Brain microvascular endothelial cell (primary cell): Measurements from ENCODE around the gene RORC.

Experiments used
- DNase-seq: peaks from one replicate; pipeline ENCODE4 v3.0.0-alpha.2; 2020
- H3K27ac ChIP-seq: fragments of 250-450 bp; sonication (Bioruptor Pico); 2 replicates; pipeline ENCODE4 v1.5.1; 2020; ENCODE audit warnings: mild to moderate bottlenecking, moderate library complexity
- H3K27me3 ChIP-seq: fragments of 250-450 bp; sonication (Bioruptor Pico); replicated peaks from 2 replicates; pipeline ENCODE4 v1.5.1; 2020; ENCODE audit warnings: mild to moderate bottlenecking
- H3K36me3 ChIP-seq: fragments of 250-450 bp; sonication (Bioruptor Pico); replicated peaks from 2 replicates; pipeline ENCODE4 v1.5.1; 2020; ENCODE audit warnings: mild to moderate bottlenecking
- H3K4me3 ChIP-seq: 2 replicates; pipeline ENCODE4 v1.5.1; 2011; ENCODE audit warnings: low read depth, mild to moderate bottlenecking, control low read depth, low read length, moderate library complexity
- CTCF ChIP-seq: IDR thresholded peaks from 2 replicates; pipeline ENCODE4 v1.5.1; 2011; ENCODE audit warnings: low read depth, mild to moderate bottlenecking, moderate library complexity, low read length, control low read depth, inconsistent platforms; ENCODE audit errors: missing control alignments
- in situ Hi-C: cut with HindIII; loops from 2 replicates; pipeline ENCODE4 v1.10.0; 2017; ENCODE audit warnings: low sequenced_read_pairs, low pct_ligation_motif_present

RORC gene

GRCh38 chr1:151813271-151813977 is 18.2 kb downstream of the RORC start:
- Histone ChIP-seq H3K27ac (no peak overlapping the region), H3K36me3 (no peaks in the 10 kb centered on the region), H3K4me3 (no peak overlapping the region), H3K27me3 (peaks cover 2% of the 10 kb centered on the region)
- DNase-seq: no peak
- TF ChIP-seq CTCF: no peak
- in situ Hi-C loops: no loop called here

GRCh38 chr1:151811181-151811580 is 20.4 kb downstream of the RORC start:
- TF ChIP-seq CTCF: no peak
- no peak for DNase-seq
- Histone ChIP-seq H3K4me3 (no peak overlapping the region), H3K36me3 (no peaks in the 10 kb centered on the region), H3K27ac (no peak overlapping the region), H3K27me3 (peaks cover 13% of the 10 kb centered on the region)
- in situ Hi-C loops: no loop called here

GRCh38 chr1:151809985-151810556 is 21.5 kb downstream of the RORC start:
- TF ChIP-seq CTCF: no peak
- H3K36me3 ChIP-seq: no peaks in the 10 kb centered on the region
- DNase-seq: no peak
- in situ Hi-C loops: no loop called here
- no peak overlapping the region for H3K27ac ChIP-seq
- H3K27me3 ChIP-seq: peaks cover 17% of the 10 kb centered on the region
- no peak overlapping the region for H3K4me3 ChIP-seq

- Histone ChIP-seq H3K27me3 (peaks cover 21% of the 10 kb centered on the region), H3K36me3 (no peaks in the 10 kb centered on the region), H3K27ac (no peak overlapping the region), H3K4me3 (no peak overlapping the region)
- in situ Hi-C loops: no loop called here
- TF ChIP-seq CTCF: no peak
- DNase-seq: no peak
Observed at GRCh38 chr1:151809290-151809984, 22.2 kb downstream of the RORC start.

GRCh38 chr1:151807766-151808165 is 23.8 kb downstream of the RORC start:
- H3K27me3 ChIP-seq: peaks cover 27% of the 10 kb centered on the region
- H3K27ac ChIP-seq: no peak overlapping the region
- no peak for TF ChIP-seq CTCF
- in situ Hi-C loops: no loop called here
- DNase-seq: no peak
- H3K4me3 ChIP-seq: no peak overlapping the region
- no peaks in the 10 kb centered on the region for H3K36me3 ChIP-seq
